SW 1271 (cell line): Measurements from ENCODE around the gene RRAD.

Experiments
- DNase-seq, 2 experiments: peaks; one replicate each; lab custom pipeline; 2025; lab: John Stamatoyannopoulos, UW

Gene RRAD

DNA sequence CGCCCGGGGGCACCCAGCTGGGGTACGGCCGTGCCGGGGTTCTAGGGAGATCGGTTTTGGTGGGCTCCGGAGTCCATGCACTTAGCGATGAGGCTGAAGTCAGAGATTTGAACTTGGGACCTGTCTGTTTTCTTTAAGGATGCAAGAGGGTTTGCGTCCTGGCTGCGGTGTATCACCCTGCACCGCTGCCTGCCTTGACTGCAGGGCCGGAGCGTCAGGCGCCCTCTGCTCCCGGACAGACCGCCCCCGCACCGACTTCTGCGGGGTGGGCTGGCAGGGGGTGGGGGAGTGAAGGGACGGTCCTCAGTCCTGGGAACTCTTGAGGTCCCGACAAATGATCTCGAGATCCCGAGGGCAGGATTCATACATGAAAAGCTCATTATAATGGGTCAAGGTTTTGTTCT is 44.3 kb downstream of the RRAD start:
- DNase-seq: no peak

DNA sequence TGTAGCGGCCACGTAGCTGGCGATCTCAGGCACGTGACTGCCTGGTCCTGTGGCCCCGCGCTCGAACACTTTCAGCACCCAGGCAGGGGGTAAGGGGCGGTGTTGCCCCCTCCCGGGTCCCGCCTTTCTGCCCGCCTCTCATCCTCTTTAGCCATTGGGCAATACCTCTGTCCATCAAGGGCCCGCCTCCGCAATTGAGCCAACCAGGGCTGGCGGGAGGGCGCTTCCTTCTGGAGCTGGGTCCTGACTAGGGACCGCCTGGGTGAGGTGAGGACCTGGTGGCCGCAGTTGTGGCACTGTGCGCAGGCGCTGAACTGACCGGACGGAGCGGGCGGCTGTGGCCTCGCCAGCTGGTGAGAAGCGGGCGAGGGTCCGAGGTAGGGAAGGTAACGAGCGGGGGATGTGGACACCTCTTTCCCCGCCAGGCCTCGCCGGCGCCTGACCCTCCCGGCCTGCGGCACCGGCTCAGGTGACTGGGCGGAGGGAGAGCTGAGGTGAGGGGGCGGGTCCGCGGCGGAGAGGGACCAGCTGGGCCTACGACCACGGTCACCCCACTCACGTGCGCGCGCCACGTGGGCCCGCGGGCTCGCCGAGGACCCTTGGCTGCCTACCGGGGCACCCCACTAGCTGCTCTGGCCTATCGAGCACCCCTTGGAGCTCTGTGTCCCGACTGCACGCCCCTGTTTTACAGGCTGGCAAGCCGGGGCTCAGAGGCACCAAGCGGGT is 44.9 kb downstream of the RRAD start, which contains the start of gene PDP2:
PDP2 (plus strand) TSS at position 228 of the 726 bp plus-strand sequence. CDS start 3,770 bp downstream, outside the sequence.
- DNase-seq: peak; percentile 90 to 94

DNA sequence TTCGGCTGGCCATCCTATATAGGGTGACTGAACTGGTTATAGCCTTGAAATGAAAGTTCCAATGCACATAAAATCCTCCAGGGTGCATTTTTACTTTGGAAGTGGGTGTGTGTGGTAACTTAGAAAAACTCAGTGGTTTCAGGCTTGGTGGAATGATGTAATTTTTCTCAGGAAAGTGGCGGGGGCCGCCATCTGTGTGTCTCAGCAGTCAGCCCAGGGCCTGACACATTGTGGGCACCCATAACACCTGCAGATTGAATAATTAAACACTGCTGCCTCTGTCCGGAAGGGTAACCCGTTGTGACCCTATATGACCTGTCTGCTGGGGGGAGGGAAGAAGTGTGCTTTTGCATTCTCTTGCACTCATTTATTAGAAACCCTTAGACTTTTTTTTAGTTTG is 47.3 kb downstream of the RRAD start:
- DNase-seq: no peak

DNA sequence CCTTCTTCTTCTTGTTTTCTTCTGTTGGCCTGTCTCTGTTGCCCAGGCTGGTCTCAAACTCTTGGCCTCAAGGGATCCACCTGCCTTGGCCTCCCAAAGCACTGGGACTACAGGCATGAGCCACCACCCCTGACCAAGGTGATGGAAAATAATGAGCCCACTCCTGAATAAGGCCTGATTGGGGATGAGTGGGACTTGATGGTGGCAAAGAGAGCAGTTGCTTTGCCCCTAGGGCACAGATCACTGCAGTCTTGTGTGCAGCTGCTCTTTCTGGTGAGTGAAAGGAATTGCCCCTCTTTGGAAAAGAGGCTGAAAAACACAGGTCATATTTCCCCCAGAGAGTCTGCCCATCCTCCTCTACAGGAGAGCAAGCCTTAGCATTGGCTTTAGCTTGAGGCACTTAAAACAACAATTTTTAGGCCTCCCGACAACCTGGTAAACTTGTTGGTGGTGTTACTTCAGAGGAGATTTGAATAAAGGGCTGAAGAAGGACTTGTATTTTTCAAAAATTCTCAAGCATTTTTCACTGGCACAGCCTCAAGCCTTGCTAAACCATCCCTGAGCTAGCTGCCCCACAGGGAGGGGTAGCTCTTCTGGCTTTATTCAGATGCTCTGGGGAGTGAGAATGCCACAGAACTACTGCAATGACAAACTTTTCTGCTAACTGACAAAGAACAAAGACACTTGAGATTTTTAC is 51.1 kb downstream of the RRAD start:
- peak in 1 of 2 experiments; percentile 40 for DNase-seq

DNA sequence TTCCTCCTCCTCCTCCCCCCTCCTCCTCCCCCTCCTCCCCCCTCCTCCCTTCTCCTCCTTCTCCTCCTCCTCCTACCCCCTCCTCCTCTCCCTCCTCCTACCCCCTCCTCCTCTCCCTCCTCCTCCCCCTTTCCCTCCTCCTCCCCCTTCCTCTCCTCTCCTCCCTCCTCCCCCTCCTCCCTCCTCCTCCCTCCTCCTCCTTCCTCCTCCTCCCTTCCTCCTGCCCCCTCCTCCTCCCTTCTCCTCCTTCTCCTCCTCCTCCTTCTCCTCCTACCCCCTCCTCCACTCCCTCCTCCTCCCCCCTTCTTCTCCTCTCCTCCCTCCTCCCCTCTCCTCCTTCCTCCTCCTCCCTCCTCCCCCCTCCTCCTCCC is 51.7 kb downstream of the RRAD start:
- DNase-seq: no peak

DNA sequence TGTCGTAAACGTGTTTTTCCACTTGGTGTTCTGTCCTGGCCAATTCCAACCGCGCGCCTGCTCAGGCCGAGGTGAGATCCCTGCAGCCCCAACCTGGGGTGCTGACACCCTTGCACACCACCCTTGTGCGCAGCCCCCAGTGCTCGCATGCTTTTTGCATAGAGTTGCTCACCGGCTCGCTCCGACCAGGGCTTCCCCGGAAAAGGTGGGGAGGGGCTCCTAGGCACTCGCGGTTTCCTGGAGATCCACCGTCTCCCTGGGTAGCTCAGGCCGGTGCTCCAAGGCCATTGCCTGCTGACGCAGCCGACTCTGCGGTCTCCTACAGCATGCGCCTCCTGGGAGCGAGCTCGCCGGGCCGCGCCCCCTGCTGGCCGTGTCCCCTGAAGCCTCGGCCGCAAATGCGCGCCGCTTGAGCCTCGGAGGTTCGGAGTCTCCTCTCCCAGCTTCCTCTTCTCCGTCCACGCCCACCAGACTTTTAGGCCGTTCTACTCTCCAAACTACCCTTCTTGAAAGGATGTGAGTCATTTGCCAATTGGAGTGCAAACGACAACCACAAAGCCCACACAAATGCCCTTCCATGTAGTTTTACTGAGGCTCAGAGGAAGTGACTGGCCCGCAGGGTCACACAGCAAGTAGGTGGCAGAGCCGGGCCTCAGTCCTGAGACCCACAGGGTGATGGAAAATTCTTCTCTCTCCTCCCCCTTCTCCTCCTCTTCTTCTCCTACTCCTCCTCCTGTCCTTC is 52.2 kb downstream of the RRAD start:
- peak; percentile 99 for DNase-seq

DNA sequence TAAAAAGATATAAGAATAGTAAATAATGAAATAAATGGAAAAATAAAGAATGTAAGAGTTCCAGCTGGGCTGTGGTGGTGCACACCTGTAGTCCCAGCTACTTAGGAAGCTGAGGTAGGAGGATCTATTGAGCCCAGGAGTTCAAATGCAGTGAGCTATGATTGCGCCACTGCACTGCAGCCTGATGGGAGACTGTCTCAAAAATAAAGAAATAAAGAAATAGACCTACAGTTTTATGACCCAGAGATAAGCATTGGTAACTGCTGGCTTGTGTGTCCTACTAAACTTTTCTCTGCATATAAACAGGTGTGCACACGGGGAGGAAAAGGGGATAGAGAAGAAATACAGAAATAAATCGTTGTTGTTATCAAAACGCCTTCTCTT is 52.8 kb downstream of the RRAD start:
- peak in 1 of 2 experiments; percentile 43 for DNase-seq

DNA sequence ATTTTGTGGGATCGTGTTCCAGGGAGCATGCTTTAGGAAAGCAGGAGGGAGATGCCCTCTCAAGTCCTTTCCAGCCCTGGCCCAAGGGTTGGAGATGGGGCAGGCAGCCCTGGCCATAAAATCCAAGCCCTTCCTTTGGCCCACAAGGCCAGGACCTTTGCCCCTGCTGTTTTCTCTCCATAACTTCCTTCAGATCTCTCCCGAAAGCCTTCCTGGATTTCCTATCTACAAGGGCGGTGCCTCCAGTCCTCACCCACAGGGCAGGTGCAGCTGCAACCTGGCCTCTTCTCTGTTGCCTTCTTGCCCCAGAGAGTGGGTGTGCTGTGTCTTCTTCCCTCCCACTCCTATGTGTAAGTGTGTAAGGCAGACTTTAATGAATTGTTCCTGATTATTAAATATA is 53.5 kb downstream of the RRAD start:
- DNase-seq: no peak
